DOHH2 (cell line): Measurements from ENCODE around the gene CACNA2D3.

ENCODE experiments used
- H3F3A ChIP-seq: fragments of 200-600 bp; sonication (generic), shearing (Covaris generic); 2 replicates; pipeline ENCODE4 v1.6.0; 2016; ENCODE audit warnings: antibody characterized with exemption, mild to moderate bottlenecking; ENCODE audit not compliant: control insufficient read depth, insufficient read depth
- H3K27ac ChIP-seq: fragments of 200-600 bp; sonication (generic); 2 replicates; pipeline ENCODE4 v1.5.1; 2014; ENCODE audit warnings: low read depth, mild to moderate bottlenecking, low read length, moderate library complexity
- H3K27me3 ChIP-seq: fragments of 200-600 bp; sonication (generic); 2 replicates; pipeline ENCODE4 v1.6.1; 2014; ENCODE audit warnings: mild to moderate bottlenecking, low read length, mixed read lengths; ENCODE audit not compliant: control insufficient read depth
- H3K36me3 ChIP-seq: fragments of 200-600 bp; sonication (generic); 2 replicates; pipeline ENCODE4 v1.6.1; 2014; ENCODE audit warnings: mild to moderate bottlenecking, low read length, moderate library complexity, mixed read lengths; ENCODE audit not compliant: control insufficient read depth
- H3K4me1 ChIP-seq: fragments of 200-600 bp; sonication (generic); 2 replicates; pipeline ENCODE4 v1.6.1; 2014; ENCODE audit warnings: mild to moderate bottlenecking, low read length, mixed read lengths; ENCODE audit not compliant: control insufficient read depth
- H3K4me2 ChIP-seq: fragments of 200-600 bp; sonication (generic); 2 replicates; pipeline ENCODE4 v1.6.0; 2014; ENCODE audit warnings: mild to moderate bottlenecking, low read length, moderate library complexity
- H3K4me3 ChIP-seq: fragments of 200-600 bp; sonication (generic); 2 replicates; pipeline ENCODE4 v1.5.1; 2014; ENCODE audit warnings: mild to moderate bottlenecking, low read length, mixed read lengths
- H3K79me2 ChIP-seq: fragments of 200-600 bp; sonication (generic); 2 replicates; pipeline ENCODE4 v1.6.1; 2014; ENCODE audit warnings: mild to moderate bottlenecking, low read length, mixed read lengths; ENCODE audit not compliant: control insufficient read depth
- H3K9me2 ChIP-seq: fragments of 200-600 bp; sonication (generic); replicated peaks from 2 replicates; pipeline ENCODE4 v1.6.1; 2014; ENCODE audit warnings: mild to moderate bottlenecking, low read length, mixed read lengths; ENCODE audit not compliant: control insufficient read depth
- H3K9me3 ChIP-seq: fragments of 200-600 bp; sonication (generic); 2 replicates; pipeline ENCODE4 v1.6.1; 2014; ENCODE audit warnings: antibody characterized with exemption, low read length, mixed read lengths; ENCODE audit not compliant: control insufficient read depth, insufficient read depth
- H4K20me1 ChIP-seq: fragments of 200-600 bp; sonication (generic); 2 replicates; pipeline ENCODE4 v1.6.0; 2014; ENCODE audit warnings: low read depth, mild to moderate bottlenecking, antibody characterized with exemption, low read length, moderate library complexity; ENCODE audit not compliant: control insufficient read depth, insufficient read depth
- CTCF ChIP-seq: fragments of 200-600 bp; sonication (generic); IDR thresholded peaks from one replicate; pipeline ENCODE4 v1.5.1; 2014; ENCODE audit warnings: antibody characterized with exemption, mild to moderate bottlenecking, low read depth, low read length; ENCODE audit not compliant: poor library complexity, severe bottlenecking
- EZH2phosphoT487 ChIP-seq: fragments of 200-600 bp; sonication (generic); IDR thresholded peaks from 2 replicates; pipeline ENCODE4 v1.6.1; 2017; ENCODE audit warnings: borderline replicate concordance, mild to moderate bottlenecking, antibody characterized with exemption, low read length, moderate library complexity, mixed read lengths

The CACNA2D3 gene

GRCh38 chr3:54755756-54756155 is 633.4 kb downstream of the CACNA2D3 start:
- Histone ChIP-seq H3K79me2 (no peaks in the 10 kb centered on the region), H3K4me2 (no peak overlapping the region), H3F3A (no peaks in the 10 kb centered on the region), H3K36me3 (no peaks in the 10 kb centered on the region), H3K27me3 (no peaks in the 10 kb centered on the region), H3K4me3 (no peak overlapping the region), H3K9me3 (no peaks in the 10 kb centered on the region), H3K9me2 (no peaks in the 10 kb centered on the region), H4K20me1 (no peaks in the 10 kb centered on the region), H3K4me1 (no peaks in the 10 kb centered on the region), H3K27ac (no peak overlapping the region)
- TF ChIP-seq EZH2phosphoT487 (no peak), CTCF (no peak)

DNA sequence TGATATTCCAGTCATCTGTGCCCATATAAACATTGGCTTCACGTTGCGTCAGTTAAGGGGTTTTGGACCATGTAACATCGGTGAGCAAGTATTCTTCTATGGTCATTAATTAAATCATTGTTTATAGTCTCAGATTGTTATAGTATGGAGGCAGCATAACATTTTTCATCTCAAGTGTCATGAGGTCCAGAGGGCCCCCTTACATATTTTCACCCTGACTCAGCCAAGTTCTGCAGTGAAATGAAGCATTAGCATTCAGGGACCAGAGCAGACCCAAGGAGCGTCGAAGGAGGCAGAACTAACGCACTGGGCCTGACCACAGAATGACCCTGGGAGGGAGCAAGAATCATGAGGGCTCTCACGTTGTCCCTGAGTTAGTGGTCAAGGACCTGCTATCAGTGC is 634.0 kb downstream of the CACNA2D3 start:
- H3K4me1 ChIP-seq, result no peaks in the 10 kb centered on the region
- H3F3A ChIP-seq, result no peaks in the 10 kb centered on the region
- H3K27me3 ChIP-seq, result no peaks in the 10 kb centered on the region
- TF ChIP-seq EZH2phosphoT487, result no peak
- no peak for TF ChIP-seq CTCF
- no peak overlapping the region for H3K27ac ChIP-seq
- H3K9me3 ChIP-seq, result no peaks in the 10 kb centered on the region
- H3K79me2 ChIP-seq, result no peaks in the 10 kb centered on the region
- no peak overlapping the region for H3K4me2 ChIP-seq
- no peaks in the 10 kb centered on the region for H4K20me1 ChIP-seq
- no peak overlapping the region for H3K4me3 ChIP-seq
- H3K36me3 ChIP-seq, result no peaks in the 10 kb centered on the region
- no peaks in the 10 kb centered on the region for H3K9me2 ChIP-seq

DNA sequence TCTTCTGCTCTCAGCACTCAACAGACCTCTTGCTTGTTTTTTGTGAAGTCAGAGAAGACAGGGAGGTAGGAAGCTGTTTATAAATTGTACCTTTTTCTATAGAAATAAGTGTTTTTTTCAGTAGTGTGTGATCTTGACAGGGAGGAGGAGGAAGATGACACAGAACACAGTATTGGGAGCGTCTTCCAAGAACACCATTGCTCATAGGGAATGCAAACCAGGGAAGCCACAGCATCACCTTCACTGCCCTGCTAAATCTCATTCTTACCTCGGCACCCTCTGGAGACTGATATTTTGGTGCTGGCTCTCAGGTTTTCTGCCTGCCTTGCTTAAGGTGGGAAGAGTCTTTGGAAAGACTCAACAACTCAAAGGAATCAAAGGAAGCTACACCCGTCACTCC is 636.1 kb downstream of the CACNA2D3 start:
- Histone ChIP-seq H3K9me3 (no peaks in the 10 kb centered on the region), H3K36me3 (no peaks in the 10 kb centered on the region), H3K27ac (no peak overlapping the region), H3K4me3 (no peak overlapping the region), H3K4me2 (no peak overlapping the region), H3K4me1 (no peaks in the 10 kb centered on the region), H3K79me2 (no peaks in the 10 kb centered on the region), H3K27me3 (no peaks in the 10 kb centered on the region), H3F3A (no peaks in the 10 kb centered on the region), H4K20me1 (no peaks in the 10 kb centered on the region), H3K9me2 (no peaks in the 10 kb centered on the region)
- TF ChIP-seq EZH2phosphoT487, result no peak
- no peak for TF ChIP-seq CTCF

- no peak overlapping the region for H3K4me2 ChIP-seq
- no peak for TF ChIP-seq CTCF
- TF ChIP-seq EZH2phosphoT487, result no peak
- no peaks in the 10 kb centered on the region for H3K79me2 ChIP-seq
- no peaks in the 10 kb centered on the region for H3K4me1 ChIP-seq
- H3K27me3 ChIP-seq, result no peaks in the 10 kb centered on the region
- no peaks in the 10 kb centered on the region for H3K9me3 ChIP-seq
- H3K36me3 ChIP-seq, result no peaks in the 10 kb centered on the region
- H4K20me1 ChIP-seq, result no peaks in the 10 kb centered on the region
- no peaks in the 10 kb centered on the region for H3F3A ChIP-seq
- H3K4me3 ChIP-seq, result no peak overlapping the region
- H3K27ac ChIP-seq, result no peak overlapping the region
- no peaks in the 10 kb centered on the region for H3K9me2 ChIP-seq
Measured at GRCh38 chr3:54759166-54759565, 636.8 kb downstream of the CACNA2D3 start.
